Measurements from ENCODE around the gene EBP. TPM values are rescaled to one million over a fixed set of nuclear protein-coding genes. Genes with fewer than 3 reads are reported as not detected.

The EBP gene
- total RNA-seq, 2 experiments from 2014 or later: 168 TPM

DNA sequence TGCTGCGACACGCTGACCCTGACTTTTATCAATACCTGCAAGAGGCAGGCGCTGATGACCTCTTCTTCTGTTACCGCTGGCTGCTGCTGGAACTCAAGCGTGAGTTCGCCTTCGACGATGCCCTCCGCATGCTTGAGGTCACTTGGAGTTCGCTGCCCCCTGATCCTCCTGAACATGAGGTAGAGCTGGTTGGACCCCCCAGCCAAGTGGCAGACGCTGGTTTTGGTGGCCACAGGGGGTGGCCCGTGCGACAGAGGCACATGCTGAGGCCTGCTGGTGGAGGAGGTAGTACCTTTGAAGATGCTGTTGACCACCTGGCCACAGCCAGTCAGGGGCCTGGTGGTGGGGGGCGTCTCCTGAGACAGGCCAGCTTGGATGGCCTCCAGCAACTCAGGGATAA, 38.4 kb downstream of the EBP start:
- ChIA-PET CTCF (no interaction called here), POLR2A (no interaction called here)

GRCh38 chrX:48560681-48561080, 39.1 kb downstream of the EBP start:
- POLR2A ChIA-PET: no interaction called here
- CTCF ChIA-PET: no interaction called here

DNA sequence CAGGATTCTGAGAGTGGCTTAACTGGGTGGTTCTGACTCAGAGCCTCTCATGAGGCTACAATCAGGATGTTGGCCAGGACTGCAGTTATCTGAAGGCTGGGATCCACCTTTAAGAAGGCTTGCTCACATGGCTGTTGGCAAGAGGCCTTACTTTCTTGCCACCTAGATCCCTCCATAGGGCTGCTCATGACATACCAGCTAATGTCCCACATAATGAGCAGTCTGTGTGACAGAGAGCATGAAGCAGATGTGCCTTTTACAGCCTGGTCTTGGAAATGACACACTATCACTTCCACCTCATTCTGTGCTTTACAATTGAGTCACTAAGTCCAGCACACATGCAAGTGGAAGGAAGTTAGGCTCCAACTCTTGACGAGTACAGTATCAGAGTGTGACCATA, 48.4 kb downstream of the EBP start:
- CTCF ChIA-PET: no interaction called here
- POLR2A ChIA-PET: interaction anchor here (0.6 to 0.7 kb wide), 3 partner anchors 12 to 30 kb away, joined by 3 to 4 read pairs (median 3); partner anchors contain the start of gene TBC1D25

DNA sequence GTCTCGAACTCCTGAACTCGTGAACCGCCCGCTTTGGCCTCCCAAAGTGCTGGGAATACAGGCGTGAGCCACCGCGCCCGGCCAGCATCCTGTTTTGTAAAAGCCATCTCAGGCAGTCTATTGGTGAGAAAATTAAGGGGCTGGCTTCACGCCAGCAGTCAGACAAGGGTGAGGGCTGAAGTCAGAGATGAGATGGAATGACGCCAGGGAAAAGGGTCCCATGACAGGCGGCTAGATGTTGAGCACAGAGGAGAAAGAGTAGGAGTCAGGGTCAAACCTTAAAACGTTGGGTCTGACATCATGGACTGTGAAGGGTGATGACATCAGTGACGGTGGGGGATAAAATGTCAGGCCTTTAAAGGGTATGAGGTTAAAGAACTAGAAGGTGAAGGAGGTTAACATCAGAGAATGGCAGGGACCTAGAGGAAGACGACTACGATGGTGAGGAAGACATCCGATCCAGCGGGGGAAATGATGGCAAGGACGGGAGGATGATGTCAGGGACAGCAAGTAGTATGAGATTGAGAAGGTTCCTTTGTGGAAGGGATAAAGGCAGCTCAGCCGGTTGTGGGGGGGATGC, 52.2 kb downstream of the EBP start:
- ChIA-PET POLR2A (interaction anchor here (0.6 to 1.3 kb wide), 4 partner anchors 8 to 333 kb away, joined by 3 to 6 read pairs (median 4); partner anchors contain the start of genes EBP and TBC1D25), CTCF (interaction anchor here (0.7 kb wide), 1 partner anchor 34 kb away, joined by 3 read pairs; the partner anchor contains the start of gene TBC1D25)

DNA sequence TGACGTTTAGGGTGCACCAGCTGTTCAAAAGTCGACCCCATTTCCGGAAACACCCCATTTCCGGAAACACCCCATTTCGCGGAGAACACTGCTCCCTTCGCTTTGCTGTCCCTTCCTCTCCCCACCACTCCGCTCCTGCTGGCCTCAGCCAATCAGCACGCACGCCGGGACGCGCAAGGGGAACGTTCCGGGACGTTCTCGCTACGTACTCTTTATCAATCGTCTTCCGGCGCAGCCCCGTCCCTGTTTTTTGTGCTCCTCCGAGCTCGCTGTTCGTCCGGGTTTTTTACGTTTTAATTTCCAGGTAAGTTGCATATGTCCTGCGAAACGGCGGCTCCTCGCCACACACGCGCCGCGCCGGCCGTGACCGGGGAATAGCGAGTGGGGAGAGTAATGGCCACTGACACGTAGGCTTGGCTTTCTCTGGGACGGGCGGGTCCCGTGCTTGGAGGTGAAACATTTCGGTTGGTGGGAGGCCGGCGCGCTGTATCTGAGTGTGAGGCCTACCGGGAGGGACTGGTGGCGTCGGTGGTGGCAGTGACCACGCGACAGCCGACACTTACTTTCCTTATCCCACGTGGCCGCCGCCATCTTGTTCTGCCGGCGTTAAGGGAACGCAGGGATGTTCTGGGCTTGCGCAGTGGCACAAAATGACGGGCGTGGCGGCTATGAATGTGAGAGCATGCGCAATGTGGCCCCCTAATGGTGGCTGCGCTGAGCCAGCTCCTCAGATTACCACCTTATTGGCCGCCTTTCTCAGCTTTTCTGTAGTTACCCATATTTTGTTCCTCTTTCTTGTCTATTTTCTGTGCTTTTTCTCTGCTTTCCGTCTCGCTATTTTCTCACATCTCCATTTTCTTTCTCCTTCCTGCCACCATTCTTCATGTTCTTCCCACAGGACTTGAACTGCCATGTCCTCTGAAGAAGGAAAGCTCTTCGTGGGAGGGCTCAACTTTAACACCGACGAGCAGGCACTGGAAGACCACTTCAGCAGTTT, 53.0 kb downstream of the EBP start, which contains the start of gene RBM3:
RBM3 (plus strand) TSS at position 215 of the 997 bp plus-strand sequence; CDS start at position 912, 697 bp downstream.
- ChIA-PET POLR2A (interaction anchor here (0.6 to 1.3 kb wide), 7 partner anchors 9 to 107 kb away, joined by 3 to 6 read pairs (median 3); partner anchors contain the start of genes EBP and TBC1D25), CTCF (interaction anchor here (0.7 kb wide), 1 partner anchor 35 kb away, joined by 3 read pairs; the partner anchor contains the start of gene TBC1D25)

- POLR2A ChIA-PET: interaction anchor here (0.9 kb wide), 1 partner anchor 108 kb away, joined by 3 read pairs; no protein-coding TSS in a partner anchor
Measured at GRCh38 chrX:48575642-48576041, 54.0 kb downstream of the EBP start.

DNA sequence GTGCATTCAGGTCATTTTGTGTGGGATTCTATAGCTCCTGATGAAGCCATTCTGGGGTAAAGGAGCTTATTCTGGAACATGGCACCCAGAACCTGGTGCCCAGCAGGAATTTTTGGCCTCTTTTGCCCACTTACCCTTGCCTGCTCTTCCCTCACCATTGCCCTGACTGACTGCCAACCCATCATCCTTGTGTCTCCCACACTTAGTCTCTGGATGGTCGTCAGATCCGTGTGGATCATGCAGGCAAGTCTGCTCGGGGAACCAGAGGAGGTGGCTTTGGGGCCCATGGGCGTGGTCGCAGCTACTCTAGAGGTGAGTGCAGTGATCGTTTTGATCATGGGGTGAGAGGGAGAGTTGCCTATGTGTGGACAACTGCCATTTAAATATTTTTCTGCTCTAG, 54.5 kb downstream of the EBP start:
- CTCF ChIA-PET: interaction anchor here (0.8 kb wide), 1 partner anchor 36 kb away, joined by 4 read pairs; the partner anchor contains the start of gene TBC1D25

More at GRCh38 chrX:48575642-48576041, 54.0 kb downstream of the EBP start:
- CTCF ChIA-PET: interaction anchor here (0.8 kb wide), 1 partner anchor 36 kb away, joined by 4 read pairs; the partner anchor contains the start of gene TBC1D25

More for the DNA sequence above, 54.5 kb downstream of the EBP start:
- POLR2A ChIA-PET: no interaction called here

Other genes with a start within 250 kb of the EBP start
- not detected for gene SSX3, start 165.1 kb upstream of the EBP start, total RNA-seq
- gene SSX4, start 138.3 kb upstream of the EBP start, total RNA-seq: not detected
- not detected for gene SSX4B, start 109.8 kb upstream of the EBP start, total RNA-seq
- gene SLC38A5, start 51.5 kb upstream of the EBP start, total RNA-seq: 100 to 1,000 TPM; 180 to 191 TPM
- gene FTSJ1, start 45.6 kb upstream of the EBP start, total RNA-seq: 100 to 1,000 TPM; 107 to 109 TPM
- 10 to 100 TPM; 10.3 to 11.6 TPM for gene PORCN, start 12.8 kb upstream of the EBP start, total RNA-seq
- gene TBC1D25, start 17.9 kb downstream of the EBP start, total RNA-seq: 10 to 100 TPM; 12.0 to 12.3 TPM
- 100 to 1,000 TPM; 216 to 223 TPM for gene RBM3, start 52.7 kb downstream of the EBP start, total RNA-seq
- 10 to 100 TPM; 35.0 to 38.2 TPM for gene WDR13, start 75.7 kb downstream of the EBP start, total RNA-seq
- 10 to 100 TPM; 76.6 to 84.2 TPM for gene WAS, start 162.0 kb downstream of the EBP start, total RNA-seq
- 10 to 100 TPM; 30.8 to 33.1 TPM for gene SUV39H1, start 174.9 kb downstream of the EBP start, total RNA-seq
- not detected for gene GLOD5, start 239.9 kb downstream of the EBP start, total RNA-seq